HepG2 (cell line): ENCODE data around the gene UNCX. TPM values are rescaled to one million over a fixed set of nuclear protein-coding genes. Genes with fewer than 3 reads are reported as not detected.

ENCODE experiments used
- ATAC-seq: fragments of 200-7000 bp; cut with Tn5 transposase; 3 replicates; pipeline ENCODE4 v1.9.1; 2020; ENCODE audit warnings: mild to moderate bottlenecking, moderate library complexity
- BruUV-seq: library from RNA; stranded (reverse); fragments of 400-500 nt; replicated peaks from 2 replicates; lab custom pipeline; 2021; lab: Mats Ljungman, UMichigan
- CTCF ChIA-PET: fragments of 300-600 bp; formaldehyde crosslinking; extraction: SDS; loops from one replicate; lab custom pipeline; 2021; ENCODE audit warnings: low total read pairs, inconsistent platforms, low intra/inter-chr PET ratio; lab: Yijun Ruan, JAX
- POLR2A ChIA-PET: fragments of 350-600 bp; sonication (Branson Sonifier 250); formaldehyde crosslinking; loops from one replicate; lab custom pipeline; 2020; ENCODE audit warnings: antibody characterized with exemption, inconsistent platforms; lab: Yijun Ruan, JAX
- DNase-seq: peaks from one replicate; pipeline ENCODE4 v3.0.0-alpha.2; 2015; ENCODE audit warnings: low spot score
- FAIRE-seq: peaks from 3 replicates; lab custom pipeline; 2011; peaks lifted over from hg19 to GRCh38; lab: Jason Lieb, UNC
- H2AFZ ChIP-seq: one replicate; pipeline ENCODE4 v1.6.1; 2011; ENCODE audit warnings: low read length, inconsistent platforms
- H3K27ac ChIP-seq: fragments of 300-600 bp; 3 replicates; pipeline ENCODE4 v1.8.0; 2011; ENCODE audit warnings: mixed run types, mild to moderate bottlenecking, mixed read lengths, low read length, inconsistent platforms; ENCODE audit not compliant: insufficient read depth; ENCODE audit errors: extremely low read length
- H3K27me3 ChIP-seq, 2 experiments: fragments of 200-600 bp in 1 of 2; 2 replicates in 1 of 2; 3 replicates in 1 of 2; pipeline versions ENCODE4 v1.6.0 to v1.8.0; 2011; ENCODE audit warnings: low read length in 2 of 2, mild to moderate bottlenecking in 2 of 2, moderate library complexity in 2 of 2, inconsistent platforms in 1 of 2; ENCODE audit not compliant: insufficient read depth in 2 of 2, control insufficient read depth in 1 of 2
- H3K36me3 ChIP-seq, 2 experiments: fragments of 200-600 bp in 1 of 2; replicated peaks in 1 of 2; 2 replicates in 1 of 2; 3 replicates in 1 of 2; pipeline versions ENCODE4 v1.5.1 to v1.8.0; 2011; ENCODE audit warnings: low read length in 2 of 2, inconsistent platforms in 1 of 2; ENCODE audit not compliant: insufficient read depth in 2 of 2, control insufficient read depth in 1 of 2
- H3K4me1 ChIP-seq: 2 replicates; pipeline ENCODE4 v1.5.1; 2012; ENCODE audit warnings: low read length, inconsistent platforms; ENCODE audit not compliant: insufficient read depth
- H3K4me2 ChIP-seq: 2 replicates; pipeline ENCODE4 v1.6.0; 2011; ENCODE audit warnings: low read depth, low read length, inconsistent platforms
- H3K4me3 ChIP-seq, 3 experiments: fragments of 200-600 bp in 1 of 3; sonication (generic), shearing (Covaris generic) in 1 of 3; replicated peaks in 1 of 3; 2 replicates each; pipeline ENCODE4 v1.5.1; 2011 to 2016; ENCODE audit warnings: low read length in 3 of 3, inconsistent platforms in 2 of 3, low read depth in 2 of 3, mild to moderate bottlenecking in 2 of 3, control low read depth in 1 of 3, mixed read lengths in 1 of 3; ENCODE audit not compliant: insufficient read depth in 1 of 3
- H3K79me2 ChIP-seq: one replicate; pipeline ENCODE4 v1.6.1; 2011; ENCODE audit warnings: low read length, inconsistent platforms; ENCODE audit not compliant: insufficient read depth
- H3K9ac ChIP-seq: 2 replicates; pipeline ENCODE4 v1.6.0; 2011; ENCODE audit warnings: mild to moderate bottlenecking, low read depth, low read length, inconsistent platforms; ENCODE audit not compliant: insufficient read depth
- H3K9me3 ChIP-seq: 2 replicates; pipeline ENCODE4 v1.5.1; 2012; ENCODE audit warnings: mild to moderate bottlenecking, low read length
- H4K20me1 ChIP-seq: 2 replicates; pipeline ENCODE4 v1.6.0; 2011; ENCODE audit warnings: inconsistent platforms, mild to moderate bottlenecking, low read length, moderate library complexity; ENCODE audit not compliant: insufficient read depth
- EZH2 ChIP-seq: conservative IDR thresholded peaks from 2 replicates; pipeline ENCODE4 v1.6.1; 2012; ENCODE audit warnings: mild to moderate bottlenecking, low read depth, low read length, moderate library complexity
- STAT6 ChIP-seq: sonication (generic); formaldehyde crosslinking; IDR thresholded peaks from 2 replicates; pipeline ENCODE4 v1.4.0; 2020; ENCODE audit warnings: missing genetic modification reagents, mild to moderate bottlenecking, borderline replicate concordance
- ZNF280D ChIP-seq: sonication (generic); formaldehyde crosslinking; IDR thresholded peaks from 2 replicates; pipeline ENCODE4 v1.5.1; 2020; ENCODE audit warnings: mild to moderate bottlenecking, missing genetic modification reagents
- ZNF747 ChIP-seq: sonication (generic); formaldehyde crosslinking; IDR thresholded peaks from 2 replicates; pipeline ENCODE4 v1.8.1; 2023; ENCODE audit warnings: missing genetic modification reagents, mild to moderate bottlenecking, borderline replicate concordance
- ZNF768 ChIP-seq: sonication (generic); formaldehyde crosslinking; IDR thresholded peaks from 2 replicates; pipeline ENCODE4 v1.4.0; 2020; ENCODE audit warnings: missing genetic modification reagents
- ZSCAN9 ChIP-seq: IDR thresholded peaks from 2 replicates; pipeline ENCODE4 v1.6.1; 2016; ENCODE audit warnings: borderline replicate concordance
- WGBS: methylation state at CpG from one replicate; pipeline ENCODE4 v1.1.6; 2017; ENCODE audit warnings: low lambda C conversion rate; 5-methylcytosine and 5-hydroxymethylcytosine counted together
- in situ Hi-C: cut with HindIII; loops from 2 replicates; pipeline ENCODE4 v1.10.0; 2017; ENCODE audit warnings: low pct_unique_long_range_greater_than_20kb; ENCODE audit not compliant: extremely low pct_ligation_motif_present
- intact Hi-C: fragments of 100-400 bp; cut with micrococcal nuclease; formaldehyde crosslinking; loops from one replicate; pipeline ENCODE4 v1.10.0; 2022; ENCODE audit not compliant: unreplicated experiment
- polyA plus RNA-seq, 8 experiments: library from polyadenylated mRNA; depleted of rRNA in 3 of 8; stranded (reverse) in 7 of 8; unstranded in 1 of 8; fragments of >200 nt; fragmentation: Illumina TruSeq in 4 of 8; extraction: Trizol in 4 of 8; gene quantifications; 2 replicates each; pipeline versions ENCODE4 v1.2.1 to v1.2.3, GENCODE V29; 2011 to 2016; ENCODE audit warnings: low read depth in 4 of 8, missing spikeins in 1 of 8, mixed read lengths in 1 of 8; ENCODE audit not compliant: insufficient read depth in 1 of 8
- total RNA-seq, 5 experiments: library from RNA; depleted of rRNA; stranded (reverse); fragments of >200 nt; fragmentation: Illumina TruSeq; extraction: Trizol; gene quantifications; 2 replicates each; pipeline ENCODE4 v1.2.3, GENCODE V29; 2016; ENCODE audit warnings: low read depth in 1 of 5

UNCX gene
- total and polyA plus RNA-seq, 2 of the 13 experiments (the other 11 are each of a cell fraction or from before 2014, with no cell fraction given): not detected

- no TSS peak for BruUV-seq
- POLR2A ChIA-PET: no interaction called here
- H2AFZ ChIP-seq: no peak overlapping the region
- H3K79me2 ChIP-seq: no peaks in the 10 kb centered on the region
- no peaks in the 10 kb centered on the region for H3K36me3 ChIP-seq
- no peak overlapping the region for H3K27ac ChIP-seq
- in situ Hi-C loops (no loop called here), intact Hi-C loops (no loop called here)
- H3K9me3 ChIP-seq: no peaks in the 10 kb centered on the region
- no peak overlapping the region for H3K9ac ChIP-seq
- no peak overlapping the region for H3K4me3 ChIP-seq
- no peak for FAIRE-seq
- no peak for DNase-seq
- H3K4me1 ChIP-seq: peaks cover 7% of the 10 kb centered on the region; the same call in 1 of the 2 replicates
- ATAC-seq: no peak
- no peak overlapping the region for H3K4me2 ChIP-seq
- no peak for TF ChIP-seq STAT6
- TF ChIP-seq, all 625 proteins: peak for 0
- H3K27me3 ChIP-seq: peaks cover 12 to 90% of the 10 kb centered on the region in 2 experiments
- 61% methylated on average over 11 of the region's 33 CpGs for WGBS
- CTCF ChIA-PET: no interaction called here
- no peaks in the 10 kb centered on the region for H4K20me1 ChIP-seq
Observed at GRCh38 chr7:1242256-1242605, 9.6 kb downstream of the UNCX start.

GRCh38 chr7:1242606-1243289 is 10.1 kb downstream of the UNCX start:
- in situ Hi-C loops (no loop called here), intact Hi-C loops (no loop called here)
- DNase-seq: no peak
- H4K20me1 ChIP-seq: no peaks in the 10 kb centered on the region
- peaks cover 11 to 88% of the 10 kb centered on the region in 2 experiments for H3K27me3 ChIP-seq
- H3K4me1 ChIP-seq: peaks cover 7% of the 10 kb centered on the region; the same call in 1 of the 2 replicates
- TF ChIP-seq ZNF768 (CRISPR knock-in tag): peak; percentile 91
- TF ChIP-seq EZH2: 0 out of 2 replicates have a peak, but pooled peaks have one; percentile 29
- no peak for TF ChIP-seq ZNF747 (CRISPR knock-in tag)
- TF ChIP-seq ZSCAN9: no peak
- no peak for TF ChIP-seq ZNF280D (CRISPR knock-in tag)
- no TSS peak for BruUV-seq
- H3K4me2 ChIP-seq: no peak overlapping the region
- FAIRE-seq: no peak
- ATAC-seq: no peak
- no peak overlapping the region for H3K9ac ChIP-seq
- no peak overlapping the region for H2AFZ ChIP-seq
- ChIA-PET CTCF (no interaction called here), POLR2A (no interaction called here)
- 32% methylated on average over 33 of the region's 53 CpGs for WGBS
- no peaks in the 10 kb centered on the region for H3K79me2 ChIP-seq
- H3K9me3 ChIP-seq: no peaks in the 10 kb centered on the region
- H3K36me3 ChIP-seq: no peaks in the 10 kb centered on the region
- no peak overlapping the region for H3K4me3 ChIP-seq
- no peak overlapping the region for H3K27ac ChIP-seq
